Neural progenitor cell (in vitro differentiated cells): ENCODE measurements around the gene CCDC136. TPM values are rescaled to one million over a fixed set of nuclear protein-coding genes. Genes with fewer than 3 reads are reported as not detected.

ENCODE experiments used
- DNase-seq: peaks from one replicate; pipeline ENCODE4 v3.0.0-alpha.2; 2016; ENCODE audit warnings: low spot score
- H2AFZ ChIP-seq: fragments of 200-600 bp; sonication (generic); replicated peaks from 2 replicates; pipeline ENCODE4 v1.6.1; 2016; ENCODE audit warnings: antibody characterized with exemption
- H3F3A ChIP-seq: fragments of 200-600 bp; sonication (generic); 2 replicates; pipeline ENCODE4 v1.6.1; 2016; ENCODE audit warnings: antibody characterized with exemption, low read depth
- H3K27ac ChIP-seq: fragments of 200-600 bp; sonication (generic); 2 replicates; pipeline ENCODE4 v1.5.1; 2016; ENCODE audit warnings: mild to moderate bottlenecking
- H3K27me3 ChIP-seq: fragments of 200-600 bp; sonication (generic); 2 replicates; pipeline ENCODE4 v1.6.1; 2016; ENCODE audit warnings: mild to moderate bottlenecking, moderate library complexity
- H3K36me3 ChIP-seq: fragments of 200-600 bp; sonication (generic); 2 replicates; pipeline ENCODE4 v1.5.1; 2016
- H3K4me1 ChIP-seq: fragments of 200-600 bp; sonication (generic); 2 replicates; pipeline ENCODE4 v1.6.1; 2016; ENCODE audit warnings: mixed run types
- H3K4me2 ChIP-seq: fragments of 200-600 bp; sonication (generic); 2 replicates; pipeline ENCODE4 v1.6.1; 2016
- H3K4me3 ChIP-seq: fragments of 200-600 bp; sonication (generic); 2 replicates; pipeline ENCODE4 v1.5.1; 2016
- H3K79me2 ChIP-seq: fragments of 200-600 bp; sonication (generic); 2 replicates; pipeline ENCODE4 v1.6.1; 2016; ENCODE audit warnings: low read depth
- H3K9ac ChIP-seq: fragments of 200-600 bp; sonication (generic); 2 replicates; pipeline ENCODE4 v1.6.1; 2016
- H3K9me3 ChIP-seq: fragments of 200-600 bp; sonication (generic); 2 replicates; pipeline ENCODE4 v1.5.1; 2016; ENCODE audit warnings: low read depth
- H4K20me1 ChIP-seq: fragments of 200-600 bp; sonication (generic); 2 replicates; pipeline ENCODE4 v1.6.1; 2016; ENCODE audit warnings: low read depth
- H3K27ac Mint-ChIP-seq: 3 replicates; pipeline ENCODE4 v1.8.0; 2021; ENCODE audit warnings: mixed read lengths
- H3K27me3 Mint-ChIP-seq: 2 replicates; pipeline ENCODE4 v1.8.0; 2022; ENCODE audit warnings: low read depth, mild to moderate bottlenecking, inconsistent platforms, moderate library complexity, mixed read lengths; ENCODE audit not compliant: insufficient read depth
- H3K36me3 Mint-ChIP-seq: 3 replicates; pipeline ENCODE4 v1.8.0; 2021; ENCODE audit warnings: mixed read lengths
- H3K4me1 Mint-ChIP-seq: 3 replicates; pipeline ENCODE4 v1.8.0; 2021; ENCODE audit warnings: mixed read lengths
- H3K4me3 Mint-ChIP-seq: 3 replicates; pipeline ENCODE4 v1.8.0; 2021; ENCODE audit warnings: mild to moderate bottlenecking, moderate library complexity, mixed read lengths
- H3K9me3 Mint-ChIP-seq: 3 replicates; pipeline ENCODE4 v1.8.0; 2020; ENCODE audit warnings: mixed read lengths
- CTCF ChIP-seq: fragments of 200-600 bp; sonication (generic); IDR thresholded peaks from 2 replicates; pipeline ENCODE4 v1.5.1; 2017; ENCODE audit warnings: antibody characterized with exemption, mild to moderate bottlenecking
- EZH2 ChIP-seq: fragments of 200-600 bp; sonication (generic); IDR thresholded peaks from 2 replicates; pipeline ENCODE4 v1.6.1; 2017; ENCODE audit warnings: antibody characterized with exemption, mild to moderate bottlenecking, moderate library complexity
- EZH2phosphoT487 ChIP-seq: fragments of 200-600 bp; sonication (generic); IDR thresholded peaks from 2 replicates; pipeline ENCODE4 v1.6.1; 2017; ENCODE audit warnings: antibody characterized with exemption
- total RNA-seq: library from RNA; depleted of rRNA; stranded (reverse); fragments of >200 nt; gene quantifications from 2 replicates; pipeline ENCODE4 v1.2.3, GENCODE V29; 2015; ENCODE audit warnings: low replicate concordance

The CCDC136 gene
- total RNA-seq, 1 donor from 2014 or later = 93.6 TPM

- TF ChIP-seq CTCF = no peak
- no peak for TF ChIP-seq EZH2phosphoT487
- TF ChIP-seq EZH2 = no peak
These were observed 48.8 kb downstream of the CCDC136 start for GRCh38 chr7:128840326-128841170.

GRCh38 chr7:128841171-128841690 is 49.5 kb downstream of the CCDC136 start:
- Mint-ChIP-seq H3K36me3 (peaks cover 2% of the 10 kb centered on the region), H3K4me3 (no peak overlapping the region), H3K27me3 (peaks cover 3% of the 10 kb centered on the region), H3K4me1 (no peaks in the 10 kb centered on the region), H3K27ac (peak overlapping the region; percentile 17), H3K9me3 (no peaks in the 10 kb centered on the region)
- no peak overlapping the region for H3K4me3 ChIP-seq
- H4K20me1 ChIP-seq = no peaks in the 10 kb centered on the region
- peaks cover 5% of the 10 kb centered on the region for H3F3A ChIP-seq
- no peak overlapping the region for H2AFZ ChIP-seq
- no peaks in the 10 kb centered on the region for H3K27me3 ChIP-seq
- H3K9ac ChIP-seq = no peak overlapping the region
- no peaks in the 10 kb centered on the region for H3K4me1 ChIP-seq
- H3K27ac ChIP-seq = no peak overlapping the region
- no peaks in the 10 kb centered on the region for H3K9me3 ChIP-seq
- no peak overlapping the region for H3K4me2 ChIP-seq
- no peaks in the 10 kb centered on the region for H3K79me2 ChIP-seq
- DNase-seq = no peak
- TF ChIP-seq CTCF = no peak
- TF ChIP-seq EZH2phosphoT487 = no peak
- TF ChIP-seq EZH2 = no peak
- no peaks in the 10 kb centered on the region for H3K36me3 ChIP-seq

More at GRCh38 chr7:128840326-128841170, 48.8 kb downstream of the CCDC136 start:
- Histone ChIP-seq H3K9ac (no peak overlapping the region), H3K4me2 (no peak overlapping the region), H4K20me1 (no peaks in the 10 kb centered on the region), H3F3A (peaks cover 5% of the 10 kb centered on the region), H3K4me1 (no peaks in the 10 kb centered on the region), H3K4me3 (no peak overlapping the region), H2AFZ (no peak overlapping the region), H3K9me3 (no peaks in the 10 kb centered on the region), H3K27me3 (no peaks in the 10 kb centered on the region), H3K36me3 (no peaks in the 10 kb centered on the region), H3K27ac (no peak overlapping the region), H3K79me2 (no peaks in the 10 kb centered on the region)
- no peaks in the 10 kb centered on the region for H3K9me3 Mint-ChIP-seq
- H3K27me3 Mint-ChIP-seq = peaks cover 3% of the 10 kb centered on the region
- no peak for DNase-seq
- peak overlapping the region; percentile 72 for H3K27ac Mint-ChIP-seq
- no peaks in the 10 kb centered on the region for H3K4me1 Mint-ChIP-seq
- no peak overlapping the region for H3K4me3 Mint-ChIP-seq
- H3K36me3 Mint-ChIP-seq = peaks cover 2% of the 10 kb centered on the region

GRCh38 chr7:128841921-128842673 is 50.3 kb downstream of the CCDC136 start:
- Histone ChIP-seq H3K9me3 (no peaks in the 10 kb centered on the region), H3K9ac (no peak overlapping the region), H3K4me3 (no peak overlapping the region), H3K27ac (no peak overlapping the region), H3K27me3 (no peaks in the 10 kb centered on the region), H3K4me2 (no peak overlapping the region), H3F3A (peaks cover 5% of the 10 kb centered on the region), H4K20me1 (no peaks in the 10 kb centered on the region), H3K4me1 (no peaks in the 10 kb centered on the region), H3K36me3 (no peaks in the 10 kb centered on the region), H3K79me2 (no peaks in the 10 kb centered on the region), H2AFZ (no peak overlapping the region)
- Mint-ChIP-seq H3K4me1 (no peaks in the 10 kb centered on the region), H3K27me3 (peaks cover 3% of the 10 kb centered on the region), H3K36me3 (peaks cover 2% of the 10 kb centered on the region), H3K9me3 (no peaks in the 10 kb centered on the region), H3K4me3 (no peak overlapping the region), H3K27ac (no peak overlapping the region)
- peak; percentile 89 for TF ChIP-seq CTCF
- no peak for TF ChIP-seq EZH2phosphoT487
- TF ChIP-seq EZH2 = no peak
- DNase-seq = peak; percentile 77
